GM12872 (cell line): Measurements from ENCODE around the gene TENT4B.

Experiments
- TF ChIP-seq, protein P1 (sequence below): IDR thresholded peaks from 3 replicates; pipeline ENCODE4 v1.5.1; 2011; ENCODE audit warnings: low read depth, mild to moderate bottlenecking, low read length, moderate library complexity; ENCODE audit not compliant: insufficient read depth

The TENT4B gene

DNA sequence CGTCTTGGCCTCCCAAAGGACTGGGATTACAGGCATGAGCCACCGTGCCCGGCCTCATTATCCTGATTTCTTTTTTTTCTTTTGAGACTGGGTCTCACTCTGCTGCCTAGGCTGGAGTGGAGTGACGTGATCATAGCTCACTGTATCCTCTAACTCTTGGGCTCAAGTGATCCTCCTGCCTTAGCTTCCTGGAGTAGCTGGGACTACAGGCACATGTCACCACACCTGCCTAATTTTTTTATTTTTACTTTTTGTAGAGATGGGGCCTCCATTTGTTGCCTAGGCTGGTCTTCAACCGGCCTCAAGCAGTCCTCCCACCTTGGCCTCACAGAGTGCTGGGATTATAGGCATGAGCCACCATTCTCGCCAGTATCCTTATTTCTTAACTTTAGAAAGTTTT lies 3.5 kb downstream of the TENT4B start:
- TF ChIP-seq, protein P1, sequence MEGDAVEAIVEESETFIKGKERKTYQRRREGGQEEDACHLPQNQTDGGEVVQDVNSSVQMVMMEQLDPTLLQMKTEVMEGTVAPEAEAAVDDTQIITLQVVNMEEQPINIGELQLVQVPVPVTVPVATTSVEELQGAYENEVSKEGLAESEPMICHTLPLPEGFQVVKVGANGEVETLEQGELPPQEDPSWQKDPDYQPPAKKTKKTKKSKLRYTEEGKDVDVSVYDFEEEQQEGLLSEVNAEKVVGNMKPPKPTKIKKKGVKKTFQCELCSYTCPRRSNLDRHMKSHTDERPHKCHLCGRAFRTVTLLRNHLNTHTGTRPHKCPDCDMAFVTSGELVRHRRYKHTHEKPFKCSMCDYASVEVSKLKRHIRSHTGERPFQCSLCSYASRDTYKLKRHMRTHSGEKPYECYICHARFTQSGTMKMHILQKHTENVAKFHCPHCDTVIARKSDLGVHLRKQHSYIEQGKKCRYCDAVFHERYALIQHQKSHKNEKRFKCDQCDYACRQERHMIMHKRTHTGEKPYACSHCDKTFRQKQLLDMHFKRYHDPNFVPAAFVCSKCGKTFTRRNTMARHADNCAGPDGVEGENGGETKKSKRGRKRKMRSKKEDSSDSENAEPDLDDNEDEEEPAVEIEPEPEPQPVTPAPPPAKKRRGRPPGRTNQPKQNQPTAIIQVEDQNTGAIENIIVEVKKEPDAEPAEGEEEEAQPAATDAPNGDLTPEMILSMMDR = no peak

DNA sequence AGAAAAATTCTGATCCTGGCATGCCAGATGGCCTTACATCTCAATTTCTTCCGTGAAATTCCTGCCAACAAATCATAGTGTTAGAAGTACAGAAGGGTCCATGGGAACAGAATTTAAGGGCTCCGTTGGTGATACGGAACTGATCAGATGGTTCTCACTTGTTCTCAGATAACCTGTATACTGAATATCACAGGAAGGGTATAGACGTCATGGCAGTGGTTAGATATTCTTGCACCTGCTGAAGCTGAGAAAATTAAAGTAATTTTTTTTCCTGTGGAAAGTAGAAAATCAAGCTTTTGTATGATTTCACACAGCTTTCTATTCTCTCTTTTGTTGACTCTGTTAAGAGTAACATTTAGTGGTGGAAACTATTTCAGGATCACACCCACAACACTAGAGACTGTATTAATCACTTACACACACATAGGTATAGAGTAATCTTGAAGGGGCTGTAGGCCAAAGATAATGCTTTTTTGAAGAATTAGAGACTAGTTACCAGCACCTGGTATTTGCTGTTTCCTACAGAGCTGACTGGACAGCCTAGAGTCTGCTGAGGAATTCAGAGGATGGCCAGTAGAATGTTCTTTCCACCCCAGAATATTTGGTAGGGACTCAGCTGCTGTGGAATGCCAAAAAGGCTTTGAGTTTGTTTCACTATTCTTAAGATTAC lies 7.5 kb downstream of the TENT4B start:
- TF ChIP-seq, protein P1 = no peak

DNA sequence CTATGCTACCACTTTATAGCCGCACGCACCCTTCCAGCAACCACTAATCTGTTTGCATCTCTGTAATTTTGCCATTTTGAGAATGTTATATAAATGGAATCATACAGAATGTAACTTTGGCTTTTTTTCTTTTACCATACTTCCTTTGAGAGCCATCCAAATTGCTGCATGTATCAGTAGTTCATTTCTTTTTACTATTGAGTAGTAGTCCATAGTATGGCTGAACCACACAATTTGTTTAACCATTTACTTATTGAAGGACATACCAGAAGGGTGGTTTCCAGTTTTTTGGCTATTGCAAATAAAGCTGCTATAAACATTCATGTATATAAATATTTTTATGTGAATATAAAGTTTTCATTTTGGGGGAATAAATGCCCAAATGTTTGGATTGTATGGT lies 8.8 kb downstream of the TENT4B start:
- TF ChIP-seq, protein P1 = no peak

DNA sequence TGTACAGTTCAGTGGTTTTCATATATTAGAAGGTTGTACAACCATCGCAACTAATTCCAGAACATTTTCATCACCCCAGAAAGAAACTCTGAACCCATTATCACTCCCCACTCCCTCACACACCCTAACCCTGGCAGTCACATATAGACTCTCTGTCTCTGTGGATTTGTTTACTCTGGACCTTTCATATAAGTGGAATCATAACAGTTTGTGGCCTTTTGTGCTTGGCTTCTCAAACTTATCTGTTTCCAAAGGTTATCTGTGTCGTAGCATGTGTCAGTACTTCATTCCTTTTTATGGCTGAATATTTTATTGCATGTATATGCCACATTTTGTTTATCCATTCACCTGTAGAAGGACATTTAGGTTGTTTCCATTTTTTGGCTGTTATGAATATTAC lies 12.4 kb downstream of the TENT4B start:
- TF ChIP-seq, protein P1 = no peak

DNA sequence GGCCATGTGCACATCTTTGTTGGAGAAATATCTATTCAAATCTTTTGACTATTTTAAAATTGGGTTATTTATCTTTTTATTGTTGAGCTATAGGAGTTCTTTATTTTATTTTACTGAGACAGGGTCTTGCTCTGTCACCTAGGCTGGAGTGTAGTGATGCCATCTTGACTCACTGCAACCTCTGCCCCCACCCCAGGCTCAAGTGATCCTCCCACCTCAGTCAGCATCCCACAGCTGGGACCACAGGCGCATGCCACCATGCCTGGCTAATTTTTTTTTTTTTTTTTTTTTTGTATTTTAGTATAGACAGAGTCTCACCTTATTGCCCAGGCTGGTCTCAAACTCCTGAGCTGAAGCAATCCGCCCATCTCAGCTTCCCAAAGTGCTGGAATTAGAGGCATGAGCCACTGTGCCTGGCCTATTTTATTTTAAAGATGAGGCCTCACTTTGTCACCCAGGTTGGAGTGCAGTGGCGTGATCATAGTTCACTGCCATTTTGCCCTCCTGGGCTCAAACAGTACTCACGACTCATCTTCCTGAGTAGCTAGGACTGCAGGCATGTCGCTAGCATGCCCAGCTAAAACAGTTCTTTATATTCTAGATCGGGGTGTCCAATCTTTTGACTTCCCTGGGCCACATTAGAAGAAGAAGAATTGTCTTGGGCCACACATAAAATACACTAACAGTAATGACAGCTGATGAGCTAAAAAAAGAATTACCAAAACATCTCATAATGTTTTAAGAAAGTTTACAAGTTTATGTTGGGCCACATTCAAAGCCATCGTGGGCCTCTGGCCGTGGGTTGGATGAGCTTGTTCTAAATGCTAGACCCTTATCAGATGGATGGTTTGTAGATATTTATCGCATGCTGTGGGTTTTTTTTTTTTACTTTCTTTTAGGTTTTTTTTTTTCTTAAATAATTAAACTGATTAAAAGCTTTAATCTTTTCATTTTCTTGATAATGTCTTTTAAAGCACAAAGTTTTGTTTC lies 13.7 kb downstream of the TENT4B start:
- TF ChIP-seq, protein P1 = no peak

DNA sequence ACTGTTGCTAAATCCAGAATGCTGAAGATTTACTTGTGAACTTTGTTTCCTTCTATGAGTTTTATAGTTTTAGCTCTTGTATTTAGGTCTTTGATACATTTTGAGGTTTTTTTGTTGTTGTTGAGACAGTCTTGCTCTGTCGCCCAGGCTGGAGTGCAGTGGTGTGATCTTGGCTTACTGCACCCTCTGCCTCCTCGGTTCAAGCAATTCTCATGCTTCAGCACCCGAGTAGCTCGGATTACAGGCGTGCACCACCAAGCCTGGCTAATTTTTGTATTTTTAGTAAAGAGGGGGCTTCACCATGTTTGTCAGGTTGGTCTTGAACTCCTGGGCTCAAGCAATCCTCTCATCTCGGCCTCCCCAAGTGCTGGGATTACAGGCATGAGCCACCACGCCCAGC lies 14.4 kb downstream of the TENT4B start:
- TF ChIP-seq, protein P1 = no peak

DNA sequence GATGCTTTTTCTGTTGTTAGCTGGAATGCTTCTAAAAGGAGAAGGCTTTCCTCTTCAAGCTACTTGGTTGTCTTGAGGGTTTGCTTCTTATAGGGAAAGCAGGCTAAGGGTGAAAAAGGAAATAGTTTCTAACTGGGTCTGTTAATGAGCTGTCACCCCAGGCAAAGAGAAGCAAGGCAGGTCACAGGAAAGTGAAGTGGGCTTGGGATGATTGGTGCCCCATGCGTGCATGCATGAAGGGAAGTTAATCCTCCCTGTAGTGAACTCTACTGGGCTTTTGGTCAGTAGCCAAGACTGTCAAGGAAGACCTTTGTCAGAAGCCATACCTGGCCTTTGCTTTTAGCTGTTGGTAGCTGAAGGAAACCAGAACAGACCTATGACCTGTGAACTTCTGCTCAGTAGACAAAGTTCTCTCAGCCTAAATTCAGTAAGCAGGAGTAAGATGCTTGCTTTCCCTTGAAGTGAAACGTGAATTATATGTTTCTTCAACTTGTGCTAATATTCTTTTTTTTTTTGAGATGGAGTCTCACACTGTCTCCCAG lies 16.5 kb downstream of the TENT4B start:
- TF ChIP-seq, protein P1 = no peak
